HFFc6 (cell line): Measurements from ENCODE around the gene CPNE8. TPM values are rescaled to one million over a fixed set of nuclear protein-coding genes. Genes with fewer than 3 reads are reported as not detected.

ENCODE experiments used
- DNase-seq: peaks from one replicate; pipeline ENCODE4 v3.0.0-alpha.2; 2018
- H3K27ac Mint-ChIP-seq: 2 replicates; pipeline ENCODE4 v1.8.0; 2020; ENCODE audit warnings: mild to moderate bottlenecking, mixed read lengths
- H3K27me3 Mint-ChIP-seq: 2 replicates; pipeline ENCODE4 v1.8.0; 2021; ENCODE audit warnings: mild to moderate bottlenecking, moderate library complexity, mixed read lengths; ENCODE audit not compliant: insufficient read depth
- H3K36me3 Mint-ChIP-seq: 2 replicates; pipeline ENCODE4 v1.8.0; 2021; ENCODE audit warnings: low read depth, mixed read lengths
- H3K4me1 Mint-ChIP-seq: 2 replicates; pipeline ENCODE4 v1.8.0; 2020; ENCODE audit warnings: low read depth, mixed read lengths
- H3K4me3 Mint-ChIP-seq: 2 replicates; pipeline ENCODE4 v1.8.0; 2020; ENCODE audit warnings: mild to moderate bottlenecking, moderate library complexity, mixed read lengths
- H3K9me3 Mint-ChIP-seq: 2 replicates; pipeline ENCODE4 v1.8.0; 2020; ENCODE audit warnings: mild to moderate bottlenecking, mixed read lengths
- CTCF ChIP-seq: fragments of 200-600 bp; sonication (generic); IDR thresholded peaks from 2 replicates; pipeline ENCODE4 v1.5.0; 2021; ENCODE audit warnings: antibody characterized with exemption, mild to moderate bottlenecking
- total RNA-seq, 6 experiments: library from RNA; stranded (reverse); fragmentation: NEBNext Ultra II Directional; extraction: Animal tissue kit (Norgen Biotek cat#: 25700); gene quantifications; 2 replicates in 1 of 6; 3 replicates in 5 of 6; pipeline ENCODE4 v1.2.3, GENCODE V29; 2021

CPNE8 gene
- total RNA-seq, 6 experiments from 2014 or later = not detected

GRCh38 chr12:38775457-38775856, 129.9 kb downstream of the CPNE8 start:
- no peak for TF ChIP-seq CTCF
- no peak for DNase-seq
- H3K36me3 Mint-ChIP-seq = no peaks in the 10 kb centered on the region
- H3K27ac Mint-ChIP-seq = no peak overlapping the region
- no peaks in the 10 kb centered on the region; the same call in 1 of the 2 replicates for H3K27me3 Mint-ChIP-seq
- H3K4me1 Mint-ChIP-seq = no peaks in the 10 kb centered on the region
- H3K4me3 Mint-ChIP-seq = no peak overlapping the region
- peaks cover 27% of the 10 kb centered on the region for H3K9me3 Mint-ChIP-seq

GRCh38 chr12:38772437-38772836, 133.0 kb downstream of the CPNE8 start:
- Mint-ChIP-seq H3K27me3 (no peaks in the 10 kb centered on the region), H3K4me1 (no peaks in the 10 kb centered on the region), H3K4me3 (no peak overlapping the region), H3K36me3 (no peaks in the 10 kb centered on the region), H3K27ac (no peak overlapping the region), H3K9me3 (peaks cover 24% of the 10 kb centered on the region; the same call in 1 of the 2 replicates)
- DNase-seq = no peak
- no peak for TF ChIP-seq CTCF

- no peak for DNase-seq
- Mint-ChIP-seq H3K27me3 (no peaks in the 10 kb centered on the region), H3K36me3 (no peaks in the 10 kb centered on the region), H3K4me3 (no peak overlapping the region), H3K9me3 (peaks cover 24% of the 10 kb centered on the region; the same call in 1 of the 2 replicates), H3K27ac (no peak overlapping the region), H3K4me1 (no peaks in the 10 kb centered on the region)
- TF ChIP-seq CTCF = no peak
These were observed 133.5 kb downstream of the CPNE8 start for GRCh38 chr12:38771871-38772270.

- Mint-ChIP-seq H3K27ac (no peak overlapping the region), H3K4me3 (no peak overlapping the region), H3K36me3 (peaks cover 6% of the 10 kb centered on the region), H3K27me3 (no peaks in the 10 kb centered on the region), H3K9me3 (peaks cover 30% of the 10 kb centered on the region), H3K4me1 (no peaks in the 10 kb centered on the region)
- DNase-seq = no peak
- no peak for TF ChIP-seq CTCF
These were observed 143.6 kb downstream of the CPNE8 start for GRCh38 chr12:38761636-38762342.

- peaks cover 34% of the 10 kb centered on the region for H3K9me3 Mint-ChIP-seq
- no peak for TF ChIP-seq CTCF
- no peak overlapping the region for H3K4me3 Mint-ChIP-seq
- H3K27me3 Mint-ChIP-seq = no peaks in the 10 kb centered on the region
- no peaks in the 10 kb centered on the region for H3K4me1 Mint-ChIP-seq
- peaks cover 6% of the 10 kb centered on the region for H3K36me3 Mint-ChIP-seq
- H3K27ac Mint-ChIP-seq = no peak overlapping the region
- no peak for DNase-seq
These were observed 144.3 kb downstream of the CPNE8 start for GRCh38 chr12:38761111-38761510.
